HEK293 (cell line): Measurements from ENCODE around the gene GOSR2.

Experiments used
- CTCF ChIA-PET: fragments of 350-600 bp; formaldehyde crosslinking; extraction: SDS; loops from one replicate; lab custom pipeline; 2021; ENCODE audit warnings: antibody characterized with exemption; lab: Yijun Ruan, JAX
- POLR2A ChIA-PET: fragments of 300-600 bp; formaldehyde crosslinking; extraction: SDS; loops from one replicate; lab custom pipeline; 2020; ENCODE audit warnings: antibody characterized with exemption, inconsistent platforms; lab: Yijun Ruan, JAX
- H3K27ac ChIP-seq: fragments of 200-500 bp; sonication (Bioruptor generic); 2 replicates; pipeline ENCODE4 v1.5.1; 2014; ENCODE audit warnings: low read depth, low read length, control low read depth, inconsistent platforms; ENCODE audit errors: extremely low read depth
- H3K36me3 ChIP-seq, 2 experiments: fragments of 200-500 bp in 1 of 2; sonication (Bioruptor generic) in 1 of 2; 1 replicate in 1 of 2; 2 replicates in 1 of 2; pipeline ENCODE4 v1.5.1; 2014 to 2017; ENCODE audit warnings: inconsistent platforms in 2 of 2, low read length in 2 of 2; ENCODE audit not compliant: control insufficient read depth in 2 of 2, insufficient read depth in 1 of 2
- H3K4me1 ChIP-seq: fragments of 200-500 bp; sonication (Bioruptor generic); 2 replicates; pipeline ENCODE4 v1.5.1; 2014; ENCODE audit warnings: mild to moderate bottlenecking, low read length, inconsistent platforms; ENCODE audit not compliant: control insufficient read depth, insufficient read depth
- H3K4me3 ChIP-seq: 2 replicates; pipeline ENCODE4 v1.5.1; 2011; ENCODE audit warnings: low read depth, mild to moderate bottlenecking, control low read depth, low read length, moderate library complexity
- H3K9me3 ChIP-seq: fragments of 200-500 bp; sonication (Bioruptor generic); 2 replicates; pipeline ENCODE4 v1.5.1; 2014; ENCODE audit warnings: low read depth, low read length, inconsistent platforms; ENCODE audit not compliant: control insufficient read depth, insufficient read depth
- AEBP2 ChIP-seq: fragments of 450-650 bp; formaldehyde crosslinking; IDR thresholded peaks from 2 replicates; pipeline ENCODE4 v1.5.1; 2016; ENCODE audit warnings: missing biosample characterization, missing genetic modification characterization, borderline replicate concordance
- BCL6B ChIP-seq: fragments of 450-650 bp; formaldehyde crosslinking; IDR thresholded peaks from 2 replicates; pipeline ENCODE4 v1.5.1; 2017; ENCODE audit warnings: missing biosample characterization, missing genetic modification characterization
- EGR2 ChIP-seq: fragments of 450-650 bp; formaldehyde crosslinking; IDR thresholded peaks from 2 replicates; pipeline ENCODE4 v1.5.1; 2016; ENCODE audit warnings: low read depth, missing biosample characterization, missing genetic modification characterization
- KLF1 ChIP-seq: fragments of 450-650 bp; formaldehyde crosslinking; IDR thresholded peaks from 2 replicates; pipeline ENCODE4 v1.5.1; 2016; ENCODE audit warnings: missing biosample characterization, missing genetic modification characterization
- OSR2 ChIP-seq: fragments of 450-650 bp; formaldehyde crosslinking; IDR thresholded peaks from 2 replicates; pipeline ENCODE4 v1.5.1; 2016; ENCODE audit warnings: missing biosample characterization, missing genetic modification characterization
- OVOL3 ChIP-seq: fragments of 450-650 bp; formaldehyde crosslinking; IDR thresholded peaks from 2 replicates; pipeline ENCODE4 v1.5.1; 2016; ENCODE audit warnings: missing biosample characterization, missing genetic modification characterization
- RBAK ChIP-seq: fragments of 450-650 bp; formaldehyde crosslinking; IDR thresholded peaks from 2 replicates; pipeline ENCODE4 v1.5.1; 2016; ENCODE audit warnings: missing biosample characterization, missing genetic modification characterization
- SCRT1 ChIP-seq: fragments of 450-650 bp; formaldehyde crosslinking; IDR thresholded peaks from 2 replicates; pipeline ENCODE4 v1.5.1; 2016; ENCODE audit warnings: missing biosample characterization, missing genetic modification characterization, borderline replicate concordance
- SP3 ChIP-seq: fragments of 450-650 bp; formaldehyde crosslinking; IDR thresholded peaks from 2 replicates; pipeline ENCODE4 v1.5.1; 2016; ENCODE audit warnings: missing biosample characterization, missing genetic modification characterization
- ZBTB1 ChIP-seq: fragments of 450-650 bp; formaldehyde crosslinking; IDR thresholded peaks from 2 replicates; pipeline ENCODE4 v1.5.1; 2016; ENCODE audit warnings: missing biosample characterization, missing genetic modification characterization
- ZBTB20 ChIP-seq: fragments of 450-650 bp; formaldehyde crosslinking; IDR thresholded peaks from 2 replicates; pipeline ENCODE4 v1.5.1; 2016; ENCODE audit warnings: missing biosample characterization, missing genetic modification characterization
- ZBTB21 ChIP-seq: fragments of 450-650 bp; formaldehyde crosslinking; IDR thresholded peaks from 2 replicates; pipeline ENCODE4 v1.5.1; 2017; ENCODE audit warnings: missing biosample characterization, missing genetic modification characterization
- ZBTB26 ChIP-seq: fragments of 450-650 bp; formaldehyde crosslinking; optimal IDR thresholded peaks from 2 replicates; pipeline ENCODE3; 2016; ENCODE audit warnings: missing biosample characterization, mild to moderate bottlenecking, missing genetic modification characterization
- ZIC2 ChIP-seq: fragments of 450-650 bp; formaldehyde crosslinking; IDR thresholded peaks from 2 replicates; pipeline ENCODE4 v1.5.1; 2016; ENCODE audit warnings: missing biosample characterization, missing genetic modification characterization
- ZNF19 ChIP-seq: fragments of 450-650 bp; formaldehyde crosslinking; IDR thresholded peaks from 2 replicates; pipeline ENCODE4; 2016; ENCODE audit warnings: missing biosample characterization, missing genetic modification characterization, low read depth
- ZNF518A ChIP-seq: fragments of 450-650 bp; formaldehyde crosslinking; conservative IDR thresholded peaks from 2 replicates; pipeline ENCODE4 v1.5.1; 2016; ENCODE audit warnings: low read depth, missing biosample characterization, missing genetic modification characterization
- ZNF626 ChIP-seq: fragments of 450-650 bp; sonication (Bioruptor Pico); formaldehyde crosslinking; IDR thresholded peaks from 2 replicates; pipeline ENCODE4 v1.5.1; 2018; ENCODE audit warnings: missing biosample characterization, missing genetic modification characterization, inconsistent platforms
- ZNF639 ChIP-seq: fragments of 450-650 bp; formaldehyde crosslinking; IDR thresholded peaks from 2 replicates; pipeline ENCODE4 v1.5.1; 2016; ENCODE audit warnings: missing biosample characterization, missing genetic modification characterization
- ZNF654 ChIP-seq: fragments of 450-650 bp; formaldehyde crosslinking; IDR thresholded peaks from 2 replicates; pipeline ENCODE4 v1.5.1; 2016; ENCODE audit warnings: low read depth, missing biosample characterization, missing genetic modification characterization
- ZNF837 ChIP-seq: fragments of 450-650 bp; formaldehyde crosslinking; IDR thresholded peaks from 2 replicates; pipeline ENCODE4 v1.5.1; 2016; ENCODE audit warnings: missing biosample characterization, missing genetic modification characterization
- ZSCAN30 ChIP-seq: fragments of 450-650 bp; IDR thresholded peaks from 2 replicates; pipeline ENCODE4 v1.5.1; 2018; ENCODE audit warnings: missing biosample characterization, mild to moderate bottlenecking, missing genetic modification characterization, moderate library complexity

The GOSR2 gene

GRCh38 chr17:46935658-46936266, 12.8 kb downstream of the GOSR2 start (continued):
- TF ChIP-seq KLF1, result peak; percentile 77
- TF ChIP-seq SP3, result no peak
- no peak for TF ChIP-seq ZBTB1 (tag by site-specific recombination)
- TF ChIP-seq ZIC2 (tag by site-specific recombination), result peak; percentile 98

GRCh38 chr17:46940692-46941404, 17.9 kb downstream of the GOSR2 start:
- Histone ChIP-seq H3K4me1 (no peaks in the 10 kb centered on the region), H3K4me3 (no peak overlapping the region), H3K27ac (no peak overlapping the region), H3K9me3 (no peaks in the 10 kb centered on the region), H3K36me3 (peaks cover 31 to 58% of the 10 kb centered on the region in 2 experiments)
- POLR2A ChIA-PET, result no interaction called here
- CTCF ChIA-PET, result interaction anchor here (0.5 to 6.7 kb wide), 32 partner anchors 9 to 772 kb away, joined by 3 to 94 read pairs (median 6); partner anchors contain the start of gene RPRML
- no peak for TF ChIP-seq RBAK (tag by site-specific recombination)
- TF ChIP-seq ZBTB20, result no peak
- no peak for TF ChIP-seq ZNF626 (tag by site-specific recombination)
- no peak for TF ChIP-seq EGR2 (tag by site-specific recombination)
- TF ChIP-seq ZNF639, result no peak
- no peak for TF ChIP-seq BCL6B (tag by site-specific recombination)
- 0 out of 2 replicates have a peak, but pooled peaks have one; percentile 21 for TF ChIP-seq ZSCAN30 (tag by site-specific recombination)
- TF ChIP-seq ZNF19, result no peak
- TF ChIP-seq OVOL3 (tag by site-specific recombination), result no peak
- TF ChIP-seq ZBTB26 (tag by site-specific recombination), result no peak
- TF ChIP-seq AEBP2 (tag by site-specific recombination), result no peak
- TF ChIP-seq OSR2, result no peak
- peak; percentile 96 for TF ChIP-seq ZNF654 (tag by site-specific recombination)
- TF ChIP-seq ZNF837, result no peak
- TF ChIP-seq ZNF518A (tag by site-specific recombination), result no peak
- TF ChIP-seq ZBTB21 (tag by site-specific recombination), result no peak
- no peak for TF ChIP-seq SCRT1 (tag by site-specific recombination)
